ENCODE measurements around the gene LHX5.

LHX5 gene

DNA sequence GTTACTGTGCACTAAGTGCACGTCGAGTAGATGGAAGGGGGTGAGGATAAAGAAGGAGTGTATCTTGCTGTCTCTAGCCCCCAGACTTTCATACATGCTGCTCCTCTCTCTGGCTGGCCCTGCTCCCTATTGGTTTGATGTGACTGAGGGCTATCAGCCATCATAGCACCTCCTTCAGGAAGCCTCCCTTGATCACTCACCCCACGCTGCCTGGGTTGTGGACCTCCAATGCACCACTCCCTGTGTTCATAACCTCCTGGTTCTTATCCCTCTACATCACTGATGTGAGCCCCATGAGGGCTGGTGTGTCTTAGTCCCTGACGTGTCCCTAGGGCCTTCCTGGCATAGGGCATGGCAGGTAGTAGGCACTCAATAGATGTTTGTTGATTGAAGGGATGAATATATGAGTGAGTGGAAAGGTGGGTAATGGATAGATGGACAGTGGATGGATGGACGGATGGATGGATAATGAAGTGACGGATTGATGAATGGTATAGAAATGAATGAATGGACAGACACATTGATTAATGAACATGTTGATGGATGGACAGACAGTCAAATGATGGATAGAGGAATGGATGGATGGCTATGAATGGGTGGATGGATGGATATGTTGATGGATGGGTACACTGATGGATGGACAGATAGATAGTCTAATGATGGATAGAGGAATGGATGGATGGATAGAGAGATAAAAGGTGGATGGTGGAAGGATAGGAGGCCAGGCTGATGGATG lies 34.5 kb downstream of the LHX5 start:
- TF ChIP-seq, protein P1, sequence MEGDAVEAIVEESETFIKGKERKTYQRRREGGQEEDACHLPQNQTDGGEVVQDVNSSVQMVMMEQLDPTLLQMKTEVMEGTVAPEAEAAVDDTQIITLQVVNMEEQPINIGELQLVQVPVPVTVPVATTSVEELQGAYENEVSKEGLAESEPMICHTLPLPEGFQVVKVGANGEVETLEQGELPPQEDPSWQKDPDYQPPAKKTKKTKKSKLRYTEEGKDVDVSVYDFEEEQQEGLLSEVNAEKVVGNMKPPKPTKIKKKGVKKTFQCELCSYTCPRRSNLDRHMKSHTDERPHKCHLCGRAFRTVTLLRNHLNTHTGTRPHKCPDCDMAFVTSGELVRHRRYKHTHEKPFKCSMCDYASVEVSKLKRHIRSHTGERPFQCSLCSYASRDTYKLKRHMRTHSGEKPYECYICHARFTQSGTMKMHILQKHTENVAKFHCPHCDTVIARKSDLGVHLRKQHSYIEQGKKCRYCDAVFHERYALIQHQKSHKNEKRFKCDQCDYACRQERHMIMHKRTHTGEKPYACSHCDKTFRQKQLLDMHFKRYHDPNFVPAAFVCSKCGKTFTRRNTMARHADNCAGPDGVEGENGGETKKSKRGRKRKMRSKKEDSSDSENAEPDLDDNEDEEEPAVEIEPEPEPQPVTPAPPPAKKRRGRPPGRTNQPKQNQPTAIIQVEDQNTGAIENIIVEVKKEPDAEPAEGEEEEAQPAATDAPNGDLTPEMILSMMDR (IDR thresholded peaks at IDR 0.05; ENCODE audit: low read depth, low read length), result no peak
- no peak for DNase-seq (ENCODE audit: low read depth in 2 of 2)
- no peak overlapping the region for H3K4me3 ChIP-seq (replicated peaks in 1 of 2; ENCODE audit: low read depth in 2 of 2, low read length in 2 of 2)

DNA sequence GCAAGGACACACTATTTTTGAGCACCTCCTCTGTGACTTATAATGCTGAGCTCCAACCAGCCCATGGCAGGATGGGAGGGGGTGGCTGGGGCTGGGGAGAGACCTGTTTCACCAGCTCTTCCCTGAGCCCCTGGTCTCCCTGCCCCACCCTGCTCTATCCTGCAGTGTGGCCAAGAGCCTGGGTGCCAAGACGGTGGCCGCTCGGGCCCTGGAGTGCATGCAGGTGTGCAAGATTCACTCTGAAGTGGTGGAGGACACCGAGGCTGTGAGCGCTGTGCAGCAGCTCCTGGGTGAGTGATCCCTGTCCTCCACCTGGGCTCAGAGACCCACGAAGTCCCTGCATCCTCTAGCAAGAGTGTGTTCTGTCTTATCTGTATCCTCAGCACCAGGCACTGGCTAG lies 35.1 kb downstream of the LHX5 start:
- no peak overlapping the region for H3K4me3 ChIP-seq (replicated peaks in 1 of 2; ENCODE audit: low read depth in 2 of 2, low read length in 2 of 2)
- TF ChIP-seq, protein P1 (IDR thresholded peaks at IDR 0.05; ENCODE audit: low read depth, low read length), result no peak
- no peak for DNase-seq (ENCODE audit: low read depth in 2 of 2)

DNA sequence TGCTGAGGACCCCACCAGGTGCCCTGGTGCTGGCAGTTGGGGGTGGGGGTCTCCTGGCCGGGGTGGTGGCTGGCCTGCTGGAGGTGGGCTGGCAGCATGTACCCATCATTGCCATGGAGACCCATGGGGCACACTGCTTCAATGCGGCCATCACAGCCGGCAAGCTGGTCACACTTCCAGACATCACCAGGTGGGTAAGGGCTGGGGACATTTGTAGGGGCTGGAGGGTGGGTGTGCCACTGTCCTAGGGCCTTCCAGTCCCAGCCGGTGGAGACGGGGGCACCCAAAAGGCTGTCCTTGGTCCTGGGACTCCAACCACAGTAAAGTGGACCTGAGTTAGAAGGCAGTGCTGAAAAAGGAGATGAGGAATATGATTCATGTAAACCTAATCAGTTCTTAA lies 36.3 kb downstream of the LHX5 start:
- DNase-seq (ENCODE audit: low read depth in 2 of 2), result no peak
- no peak overlapping the region for H3K4me3 ChIP-seq (replicated peaks in 1 of 2; ENCODE audit: low read depth in 2 of 2, low read length in 2 of 2)
- TF ChIP-seq, protein P1 (IDR thresholded peaks at IDR 0.05; ENCODE audit: low read depth, low read length), result no peak

DNA sequence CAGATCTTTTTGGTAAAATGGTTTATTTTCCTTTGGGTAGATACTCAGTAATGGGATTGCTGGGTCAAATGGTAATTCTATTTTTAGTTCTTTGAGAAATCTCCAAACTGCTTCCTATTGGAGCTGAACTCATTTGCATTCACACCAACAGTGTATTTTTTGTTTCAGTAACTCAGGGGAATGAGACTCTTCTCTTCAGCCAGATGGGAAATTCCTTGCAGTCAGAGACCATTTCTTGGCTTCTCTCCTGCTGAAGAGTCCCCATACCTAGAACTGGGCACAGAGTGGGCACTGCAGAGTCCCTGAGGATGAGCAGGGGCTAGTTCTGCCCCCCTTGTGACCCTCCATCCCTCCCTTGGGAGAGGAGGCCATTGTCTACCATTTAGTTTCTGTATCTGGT lies 38.7 kb downstream of the LHX5 start:
- DNase-seq (ENCODE audit: low read depth in 2 of 2), result no peak
- no peak overlapping the region for H3K4me3 ChIP-seq (replicated peaks in 1 of 2; ENCODE audit: low read depth in 2 of 2, low read length in 2 of 2)
- TF ChIP-seq, protein P1 (IDR thresholded peaks at IDR 0.05; ENCODE audit: low read depth, low read length), result no peak

DNA sequence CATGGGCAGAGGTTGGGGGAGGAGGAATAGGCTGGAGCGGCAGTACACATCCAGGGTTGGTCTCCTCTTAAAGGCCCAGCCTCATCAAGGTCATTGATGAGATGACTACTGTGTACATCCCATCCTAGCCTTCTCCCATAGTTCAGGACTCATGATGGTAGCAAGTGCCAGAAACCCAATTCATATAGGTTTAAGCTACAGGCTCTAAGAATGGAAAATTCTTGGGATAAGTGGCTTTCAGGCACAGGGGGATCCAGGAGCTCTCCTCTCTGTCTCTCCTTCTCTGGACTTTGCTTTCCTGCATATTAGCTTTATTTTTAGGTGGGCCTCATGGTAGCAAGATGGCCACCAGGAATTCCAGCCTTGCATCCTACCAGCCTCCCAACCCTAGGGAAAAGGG lies 43.2 kb downstream of the LHX5 start:
- H3K4me3 ChIP-seq (replicated peaks in 1 of 2; ENCODE audit: low read depth in 2 of 2, low read length in 2 of 2), result no peak overlapping the region
- TF ChIP-seq, protein P1 (IDR thresholded peaks at IDR 0.05; ENCODE audit: low read depth, low read length), result no peak
- no peak for DNase-seq (ENCODE audit: low read depth in 2 of 2)

DNA sequence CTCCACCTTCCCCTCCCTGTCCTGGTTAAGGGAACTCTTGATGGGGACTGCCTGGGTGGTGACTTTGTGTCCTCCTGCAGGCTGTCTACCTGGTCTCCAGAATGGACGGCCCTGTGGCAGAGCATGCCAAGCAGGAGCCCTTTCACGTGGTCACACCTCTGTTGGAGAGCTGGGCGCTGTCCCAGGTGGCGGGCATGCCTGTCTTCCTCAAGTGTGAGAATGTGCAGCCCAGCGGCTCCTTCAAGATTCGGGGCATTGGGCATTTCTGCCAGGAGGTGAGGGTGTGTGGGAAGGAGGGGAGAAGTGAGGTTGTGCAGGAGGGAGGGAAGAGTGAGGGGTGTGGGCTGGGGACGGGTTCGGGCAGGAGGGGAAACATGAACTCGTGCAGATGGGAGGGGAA lies 43.8 kb downstream of the LHX5 start:
- TF ChIP-seq, protein P1 (IDR thresholded peaks at IDR 0.05; ENCODE audit: low read depth, low read length), result no peak
- no peak overlapping the region for H3K4me3 ChIP-seq (replicated peaks in 1 of 2; ENCODE audit: low read depth in 2 of 2, low read length in 2 of 2)
- DNase-seq (ENCODE audit: low read depth in 2 of 2), result no peak

DNA sequence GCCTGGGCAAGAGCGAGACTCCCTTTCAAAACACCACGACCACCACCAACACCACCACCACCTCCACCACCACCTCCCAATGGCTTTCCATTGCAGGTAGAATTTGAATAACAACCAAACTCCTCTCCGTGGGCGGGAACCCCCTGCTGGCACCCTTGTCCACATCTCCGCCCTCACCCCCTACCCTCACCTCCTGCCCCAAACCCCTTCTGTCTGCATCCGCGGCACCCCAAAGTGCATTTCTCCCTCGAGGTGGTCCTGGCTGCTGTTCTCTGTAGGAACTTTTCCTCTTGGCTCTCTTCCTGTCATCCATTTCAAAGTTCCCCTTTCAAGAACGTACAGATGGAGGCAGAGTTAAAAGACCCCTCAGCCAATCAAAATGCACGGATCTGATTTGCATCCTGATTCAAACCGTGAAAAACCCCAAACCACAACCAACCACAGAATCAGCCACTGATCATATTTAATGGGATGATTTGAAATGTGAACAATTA lies 45.7 kb downstream of the LHX5 start:
- no peak for DNase-seq (ENCODE audit: low read depth in 2 of 2)
- no peak overlapping the region for H3K4me3 ChIP-seq (replicated peaks in 1 of 2; ENCODE audit: low read depth in 2 of 2, low read length in 2 of 2)

More for the DNA sequence above, 45.7 kb downstream of the LHX5 start:
- TF ChIP-seq, protein P1 (IDR thresholded peaks at IDR 0.05; ENCODE audit: low read depth, low read length), result no peak

Measured in cardiac fibroblast (primary cell).